GM12878 (cell line): ENCODE measurements around the gene RCAN2. TPM values are rescaled to one million over a fixed set of nuclear protein-coding genes. Genes with fewer than 3 reads are reported as not detected.

ENCODE experiments used
- ATAC-seq: fragments of 200-7000 bp; cut with Tn5 transposase; 3 replicates; pipeline ENCODE4 v1.9.1; 2020; ENCODE audit warnings: mild to moderate bottlenecking, moderate library complexity
- BruUV-seq: library from RNA; stranded (reverse); fragments of 400-500 nt; replicated peaks from 2 replicates; lab custom pipeline; 2021; lab: Mats Ljungman, UMichigan
- CTCF ChIA-PET: fragments of 300-600 bp; sonication (Branson Sonifier 250); formaldehyde crosslinking; extraction: SDS; loops from one replicate; lab custom pipeline; 2021; ENCODE audit warnings: inconsistent platforms; lab: Yijun Ruan, JAX
- POLR2A ChIA-PET: fragments of 350-600 bp; formaldehyde crosslinking; extraction: SDS; loops from one replicate; lab custom pipeline; 2021; ENCODE audit warnings: inconsistent platforms; lab: Charles Lee
- RAD21 ChIA-PET: fragments of 300-600 bp; sonication (Branson Sonifier 250); formaldehyde crosslinking; loops from one replicate; lab custom pipeline; 2023; ENCODE audit warnings: antibody characterized with exemption; ENCODE audit not compliant: unreplicated experiment; lab: Charles Lee
- SMC1A ChIA-PET: fragments of 300-600 bp; sonication (Branson Sonifier 250); formaldehyde crosslinking; loops from one replicate; lab custom pipeline; 2023; ENCODE audit not compliant: unreplicated experiment, uncharacterized antibody; lab: Charles Lee
- DNase-seq: peaks from one replicate; pipeline ENCODE4 v3.0.0-alpha.2; 2011; ENCODE audit warnings: low read depth, low spot score
- FAIRE-seq: peaks from 3 replicates; lab custom pipeline; 2011; peaks lifted over from hg19 to GRCh38; lab: Jason Lieb, UNC
- H2AFZ ChIP-seq: 2 replicates; pipeline ENCODE4 v1.6.0; 2011; ENCODE audit warnings: low read depth, low read length, control low read depth; ENCODE audit not compliant: control insufficient read depth
- H3K27ac ChIP-seq: 2 replicates; pipeline ENCODE4 v1.5.1; 2011; ENCODE audit warnings: control low read depth; ENCODE audit not compliant: control insufficient read depth, insufficient read depth
- H3K27me3 ChIP-seq, 2 experiments: replicated peaks in 1 of 2; 2 replicates each; pipeline versions ENCODE4 v1.6.0 to v1.6.1; 2011; ENCODE audit warnings: low read length in 1 of 2; ENCODE audit not compliant: control insufficient read depth in 2 of 2, insufficient read depth in 2 of 2
- H3K36me3 ChIP-seq, 2 experiments: 2 replicates each; pipeline ENCODE4 v1.5.1; 2011; ENCODE audit warnings: low read length in 1 of 2; ENCODE audit not compliant: control insufficient read depth in 2 of 2, insufficient read depth in 2 of 2
- H3K4me1 ChIP-seq: 2 replicates; pipeline ENCODE4 v1.6.1; 2011; ENCODE audit warnings: mild to moderate bottlenecking, low read length, moderate library complexity, mixed read lengths; ENCODE audit not compliant: control insufficient read depth, insufficient read depth
- H3K4me2 ChIP-seq: 2 replicates; pipeline ENCODE4 v1.6.0; 2011; ENCODE audit warnings: control low read depth; ENCODE audit not compliant: control insufficient read depth, insufficient read depth
- H3K4me3 ChIP-seq: fragments of 200-600 bp; sonication (generic); 2 replicates; pipeline ENCODE4 v1.5.1; 2016
- H3K79me2 ChIP-seq: 2 replicates; pipeline ENCODE4 v1.6.0; 2011; ENCODE audit warnings: low read length; ENCODE audit not compliant: control insufficient read depth, insufficient read depth
- H3K9ac ChIP-seq: 2 replicates; pipeline ENCODE4 v1.8.0; 2011; ENCODE audit warnings: low read length, control low read depth, mixed read lengths; ENCODE audit not compliant: control insufficient read depth, insufficient read depth
- H3K9me3 ChIP-seq: replicated peaks from 3 replicates; pipeline ENCODE4 v1.5.1; 2011; ENCODE audit warnings: mild to moderate bottlenecking, low read length; ENCODE audit not compliant: control insufficient read depth, insufficient read depth
- H4K20me1 ChIP-seq: 2 replicates; pipeline ENCODE4 v1.6.0; 2011; ENCODE audit not compliant: control insufficient read depth, insufficient read depth
- ATF7 ChIP-seq: fragments of 450-650 bp; IDR thresholded peaks from 2 replicates; pipeline ENCODE4 v1.6.1; 2016; ENCODE audit warnings: low read depth, mild to moderate bottlenecking
- CHD1 ChIP-seq: IDR thresholded peaks from 2 replicates; pipeline ENCODE4 v1.6.1; 2012; ENCODE audit warnings: low read depth, low read length, improper control_type of control experiment
- FOS ChIP-seq: IDR thresholded peaks from 3 replicates; pipeline ENCODE4 v1.6.1; 2011; ENCODE audit warnings: borderline replicate concordance; ENCODE audit not compliant: insufficient read length; ENCODE audit errors: extremely low read depth
- NFXL1 ChIP-seq: fragments of 450-650 bp; IDR thresholded peaks from 2 replicates; pipeline ENCODE4 v1.6.1; 2017; ENCODE audit warnings: antibody characterized with exemption, mild to moderate bottlenecking, borderline replicate concordance
- NFYB ChIP-seq: IDR thresholded peaks from 2 replicates; pipeline ENCODE4 v1.6.1; 2011; ENCODE audit warnings: low read depth, mild to moderate bottlenecking, low read length, improper control_type of control experiment, moderate library complexity; ENCODE audit not compliant: insufficient read depth
- NR2C2 ChIP-seq: IDR thresholded peaks from 2 replicates; pipeline ENCODE4 v1.6.1; 2011; ENCODE audit warnings: borderline replicate concordance, low read depth; ENCODE audit not compliant: control insufficient read depth, insufficient read length
- PAX5 ChIP-seq: IDR thresholded peaks from 2 replicates; pipeline ENCODE4 v1.6.1; 2011; ENCODE audit warnings: low read depth, low read length, borderline replicate concordance
- POU2F2 ChIP-seq: IDR thresholded peaks from 3 replicates; pipeline ENCODE4 v1.6.1; 2011; ENCODE audit warnings: low read depth, mild to moderate bottlenecking, low read length, borderline replicate concordance
- RAD51 ChIP-seq: fragments of 450-650 bp; IDR thresholded peaks from 2 replicates; pipeline ENCODE4 v1.6.1; 2016; ENCODE audit warnings: moderate library complexity, mild to moderate bottlenecking, inconsistent platforms
- TCF7 ChIP-seq: IDR thresholded peaks from 2 replicates; pipeline ENCODE4 v1.6.1; 2014; ENCODE audit warnings: antibody characterized with exemption, borderline replicate concordance
- ZNF274 ChIP-seq: IDR thresholded peaks from one replicate; pipeline ENCODE4 v1.8.0; 2011; ENCODE audit not compliant: insufficient read length, insufficient read depth
- WGBS: methylation state at CpG from one replicate; pipeline ENCODE4 v1.1.6; 2016; ENCODE audit warnings: low lambda C conversion rate; ENCODE audit not compliant: insufficient replicate concordance, insufficient coverage; ENCODE audit errors: missing lambda C conversion rate; 5-methylcytosine and 5-hydroxymethylcytosine counted together
- in situ Hi-C: fragments of 300-500 bp; cut with MboI; formaldehyde crosslinking; loops from 9 replicates; pipeline ENCODE4 v1.14.3; 2018; ENCODE audit warnings: mixed read lengths
- intact Hi-C: fragments of 100-400 bp; cut with micrococcal nuclease; formaldehyde crosslinking; loops from one replicate; pipeline ENCODE4 v1.14.2; 2022; ENCODE audit not compliant: unreplicated experiment
- polyA plus RNA-seq, 11 experiments: library from polyadenylated mRNA; depleted of rRNA in 4 of 11; unstranded in 6 of 11; stranded (reverse) in 5 of 11; fragments of >200 nt; fragmentation: Nextera tagmentation in 4 of 11; fragmentation: Illumina TruSeq in 1 of 11; extraction: Ambion mirVana in 4 of 11; extraction: Trizol in 1 of 11; gene quantifications; 1 replicate in 1 of 11; 2 replicates in 10 of 11; pipeline versions ENCODE4 v1.2.1 to v1.2.3, GENCODE V29; 2011 to 2016; ENCODE audit warnings: inconsistent platforms in 2 of 11, missing spikeins in 2 of 11, low read depth in 1 of 11
- total RNA-seq, 4 experiments: library from RNA; depleted of rRNA in 3 of 4; stranded (reverse); fragments of >200 nt in 3 of 4; fragmentation: Illumina TruSeq in 1 of 4; extraction: Trizol in 1 of 4; gene quantifications; 2 replicates each; pipeline versions ENCODE4 v1.2.1 to v1.2.3, GENCODE V29; 2013 to 2021
- TF ChIP-seq, protein P1 (sequence below): fragments of 450-650 bp; IDR thresholded peaks from 2 replicates; pipeline ENCODE4 v1.6.1; 2017; ENCODE audit warnings: mild to moderate bottlenecking, moderate library complexity
- TF ChIP-seq, protein P2 (sequence below), 3 experiments: IDR thresholded peaks in 2 of 3; conservative IDR thresholded peaks in 1 of 3; 2 replicates each; pipeline ENCODE4 v1.5.1; 2011; ENCODE audit warnings: low read depth in 3 of 3, low read length in 3 of 3, mild to moderate bottlenecking in 3 of 3, control low read depth in 2 of 3, moderate library complexity in 2 of 3, inconsistent platforms in 1 of 3, mixed read lengths in 1 of 3; ENCODE audit not compliant: control insufficient read depth in 2 of 3, insufficient read depth in 1 of 3; ENCODE audit errors: extremely low read depth in 1 of 3
- TF ChIP-seq, protein P3 (sequence below): IDR thresholded peaks from 2 replicates; pipeline ENCODE4 v1.6.1; 2011; ENCODE audit warnings: borderline replicate concordance, low read depth, mild to moderate bottlenecking, moderate library complexity, mixed read lengths, low read length; ENCODE audit not compliant: insufficient read depth; ENCODE audit errors: extremely low read length
- TF ChIP-seq, protein P4 (sequence below): IDR thresholded peaks from 2 replicates; pipeline ENCODE4 v1.6.1; 2012; ENCODE audit warnings: low read depth, low read length, improper control_type of control experiment

Gene RCAN2
- total and polyA plus RNA-seq, 10 of the 15 experiments (the other 5 are each of a cell fraction or from before 2014, with no cell fraction given), result 0.06 TPM; not detected in 9

DNA sequence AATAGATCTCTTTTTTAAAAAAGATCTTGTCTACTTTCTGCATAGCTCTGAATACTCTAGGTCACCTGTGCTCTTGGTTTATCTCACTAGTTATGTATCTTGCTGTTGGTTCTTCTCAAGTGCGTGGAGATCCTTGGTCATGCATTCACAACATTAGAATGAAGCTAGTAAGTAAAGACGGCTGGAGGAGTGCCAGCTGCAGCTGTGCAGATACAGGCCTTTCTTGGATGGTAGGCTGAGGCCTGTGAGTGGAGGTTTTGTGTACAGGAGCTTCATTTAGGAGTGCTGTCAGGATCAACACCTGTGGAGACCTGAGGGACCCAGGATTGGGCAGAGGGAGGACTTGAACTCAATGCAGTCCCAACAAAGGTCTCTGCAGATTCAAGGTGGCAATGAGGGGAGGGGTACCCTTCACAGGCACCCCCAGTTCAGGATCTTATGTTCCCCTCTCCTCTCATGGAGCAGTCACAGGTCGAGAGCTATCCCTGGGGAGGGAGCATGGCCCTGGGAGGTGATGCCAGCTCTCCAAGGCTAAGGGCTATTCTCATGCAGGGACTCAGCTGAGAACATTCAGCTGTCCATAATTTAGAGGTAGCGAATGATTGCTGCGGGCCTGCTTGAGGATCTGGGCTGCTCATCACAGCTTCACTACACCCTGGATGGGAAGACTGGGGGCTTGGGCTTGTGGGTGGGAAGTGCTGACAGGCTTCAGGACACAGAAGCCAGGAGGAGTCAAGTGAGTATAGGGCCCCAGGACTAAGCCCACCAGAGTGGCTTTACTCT is 221.6 kb downstream of the RCAN2 start:
- ChIA-PET SMC1A (interaction anchor here (1.4 kb wide), 1 partner anchor 24 kb away, joined by 4 read pairs; no protein-coding TSS in a partner anchor), POLR2A (no interaction called here), RAD21 (no interaction called here), CTCF (interaction anchor here (0.9 kb wide), 1 partner anchor 179 kb away, joined by 3 read pairs; no protein-coding TSS in a partner anchor)
- intact Hi-C loops, result no loop called here
- Histone ChIP-seq H2AFZ (no peak overlapping the region), H3K4me2 (no peak overlapping the region), H3K36me3 (no peaks in the 10 kb centered on the region), H3K79me2 (no peaks in the 10 kb centered on the region), H3K27me3 (no peaks in the 10 kb centered on the region; a peak in 1 of 4 replicates), H3K4me1 (no peaks in the 10 kb centered on the region), H3K9me3 (no peaks in the 10 kb centered on the region), H3K4me3 (no peak overlapping the region), H3K9ac (no peak overlapping the region), H3K27ac (no peak overlapping the region)
- 19% methylated on average over 5 of the region's 5 CpGs for WGBS
- no peak for ATAC-seq
- in situ Hi-C loops, result no loop called here
- no TSS peak for BruUV-seq
- TF ChIP-seq, protein P1, sequence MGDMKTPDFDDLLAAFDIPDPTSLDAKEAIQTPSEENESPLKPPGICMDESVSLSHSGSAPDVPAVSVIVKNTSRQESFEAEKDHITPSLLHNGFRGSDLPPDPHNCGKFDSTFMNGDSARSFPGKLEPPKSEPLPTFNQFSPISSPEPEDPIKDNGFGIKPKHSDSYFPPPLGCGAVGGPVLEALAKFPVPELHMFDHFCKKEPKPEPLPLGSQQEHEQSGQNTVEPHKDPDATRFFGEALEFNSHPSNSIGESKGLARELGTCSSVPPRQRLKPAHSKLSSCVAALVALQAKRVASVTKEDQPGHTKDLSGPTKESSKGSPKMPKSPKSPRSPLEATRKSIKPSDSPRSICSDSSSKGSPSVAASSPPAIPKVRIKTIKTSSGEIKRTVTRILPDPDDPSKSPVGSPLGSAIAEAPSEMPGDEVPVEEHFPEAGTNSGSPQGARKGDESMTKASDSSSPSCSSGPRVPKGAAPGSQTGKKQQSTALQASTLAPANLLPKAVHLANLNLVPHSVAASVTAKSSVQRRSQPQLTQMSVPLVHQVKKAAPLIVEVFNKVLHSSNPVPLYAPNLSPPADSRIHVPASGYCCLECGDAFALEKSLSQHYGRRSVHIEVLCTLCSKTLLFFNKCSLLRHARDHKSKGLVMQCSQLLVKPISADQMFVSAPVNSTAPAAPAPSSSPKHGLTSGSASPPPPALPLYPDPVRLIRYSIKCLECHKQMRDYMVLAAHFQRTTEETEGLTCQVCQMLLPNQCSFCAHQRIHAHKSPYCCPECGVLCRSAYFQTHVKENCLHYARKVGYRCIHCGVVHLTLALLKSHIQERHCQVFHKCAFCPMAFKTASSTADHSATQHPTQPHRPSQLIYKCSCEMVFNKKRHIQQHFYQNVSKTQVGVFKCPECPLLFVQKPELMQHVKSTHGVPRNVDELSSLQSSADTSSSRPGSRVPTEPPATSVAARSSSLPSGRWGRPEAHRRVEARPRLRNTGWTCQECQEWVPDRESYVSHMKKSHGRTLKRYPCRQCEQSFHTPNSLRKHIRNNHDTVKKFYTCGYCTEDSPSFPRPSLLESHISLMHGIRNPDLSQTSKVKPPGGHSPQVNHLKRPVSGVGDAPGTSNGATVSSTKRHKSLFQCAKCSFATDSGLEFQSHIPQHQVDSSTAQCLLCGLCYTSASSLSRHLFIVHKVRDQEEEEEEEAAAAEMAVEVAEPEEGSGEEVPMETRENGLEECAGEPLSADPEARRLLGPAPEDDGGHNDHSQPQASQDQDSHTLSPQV, result no peak
- no peak for TF ChIP-seq ZNF274
- TF ChIP-seq, protein P2, sequence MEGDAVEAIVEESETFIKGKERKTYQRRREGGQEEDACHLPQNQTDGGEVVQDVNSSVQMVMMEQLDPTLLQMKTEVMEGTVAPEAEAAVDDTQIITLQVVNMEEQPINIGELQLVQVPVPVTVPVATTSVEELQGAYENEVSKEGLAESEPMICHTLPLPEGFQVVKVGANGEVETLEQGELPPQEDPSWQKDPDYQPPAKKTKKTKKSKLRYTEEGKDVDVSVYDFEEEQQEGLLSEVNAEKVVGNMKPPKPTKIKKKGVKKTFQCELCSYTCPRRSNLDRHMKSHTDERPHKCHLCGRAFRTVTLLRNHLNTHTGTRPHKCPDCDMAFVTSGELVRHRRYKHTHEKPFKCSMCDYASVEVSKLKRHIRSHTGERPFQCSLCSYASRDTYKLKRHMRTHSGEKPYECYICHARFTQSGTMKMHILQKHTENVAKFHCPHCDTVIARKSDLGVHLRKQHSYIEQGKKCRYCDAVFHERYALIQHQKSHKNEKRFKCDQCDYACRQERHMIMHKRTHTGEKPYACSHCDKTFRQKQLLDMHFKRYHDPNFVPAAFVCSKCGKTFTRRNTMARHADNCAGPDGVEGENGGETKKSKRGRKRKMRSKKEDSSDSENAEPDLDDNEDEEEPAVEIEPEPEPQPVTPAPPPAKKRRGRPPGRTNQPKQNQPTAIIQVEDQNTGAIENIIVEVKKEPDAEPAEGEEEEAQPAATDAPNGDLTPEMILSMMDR (IDR thresholded peaks at IDR 0.05 in 2 of 3, conservative IDR thresholded peaks at IDR 0.05 in 1 of 3; ENCODE audit: control insufficient read depth in 2 of 3, extremely low read depth in 1 of 3, insufficient read depth in 1 of 3, low read depth in 3 of 3, low read length in 3 of 3), result no peak
- TF ChIP-seq FOS, result no peak
- TF ChIP-seq PAX5, result no peak
- TF ChIP-seq POU2F2, result no peak
- no peak for TF ChIP-seq RAD51
- TF ChIP-seq CHD1, result no peak
- no peak for TF ChIP-seq TCF7
- TF ChIP-seq, protein P3, sequence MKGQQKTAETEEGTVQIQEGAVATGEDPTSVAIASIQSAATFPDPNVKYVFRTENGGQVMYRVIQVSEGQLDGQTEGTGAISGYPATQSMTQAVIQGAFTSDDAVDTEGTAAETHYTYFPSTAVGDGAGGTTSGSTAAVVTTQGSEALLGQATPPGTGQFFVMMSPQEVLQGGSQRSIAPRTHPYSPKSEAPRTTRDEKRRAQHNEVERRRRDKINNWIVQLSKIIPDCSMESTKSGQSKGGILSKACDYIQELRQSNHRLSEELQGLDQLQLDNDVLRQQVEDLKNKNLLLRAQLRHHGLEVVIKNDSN, result no peak
- TF ChIP-seq NFYB, result no peak
- TF ChIP-seq, protein P4, sequence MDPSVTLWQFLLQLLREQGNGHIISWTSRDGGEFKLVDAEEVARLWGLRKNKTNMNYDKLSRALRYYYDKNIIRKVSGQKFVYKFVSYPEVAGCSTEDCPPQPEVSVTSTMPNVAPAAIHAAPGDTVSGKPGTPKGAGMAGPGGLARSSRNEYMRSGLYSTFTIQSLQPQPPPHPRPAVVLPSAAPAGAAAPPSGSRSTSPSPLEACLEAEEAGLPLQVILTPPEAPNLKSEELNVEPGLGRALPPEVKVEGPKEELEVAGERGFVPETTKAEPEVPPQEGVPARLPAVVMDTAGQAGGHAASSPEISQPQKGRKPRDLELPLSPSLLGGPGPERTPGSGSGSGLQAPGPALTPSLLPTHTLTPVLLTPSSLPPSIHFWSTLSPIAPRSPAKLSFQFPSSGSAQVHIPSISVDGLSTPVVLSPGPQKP, result no peak
- no peak for TF ChIP-seq ATF7
- TF ChIP-seq NR2C2, result no peak
- no peak for TF ChIP-seq NFXL1
- TF ChIP-seq, all 136 proteins: peak for 0
- no peaks in the 10 kb centered on the region for H4K20me1 ChIP-seq
- FAIRE-seq (no peak), DNase-seq (no peak)
